Pancreas (tissue), 10 donors: ENCODE results near the gene ZNF677. TPM values are rescaled to one million over a fixed set of nuclear protein-coding genes. Genes with fewer than 3 reads are reported as not detected.
"Not testable (repeated sequence)": the region's sequence is repeated elsewhere in the genome, so short reads cannot be mapped to it uniquely, and the experiment has no call there.

Experiments
- ATAC-seq, 4 donors: fragments of 200-7000 bp; cut with Tn5 transposase; one replicate each; pipeline versions ENCODE4 v1.8.0 to v1.9.1; 2020; ENCODE audit warnings: mild to moderate bottlenecking in 4 of 4, moderate library complexity in 4 of 4
- DNase-seq, 6 donors: peaks; one replicate each; pipeline ENCODE4 v3.0.0-alpha.2; 2020
- FAIRE-seq: peaks from 2 replicates; lab custom pipeline; 2012; peaks lifted over from hg19 to GRCh38; lab: Jason Lieb, UNC
- H3K27ac ChIP-seq, 4 donors: fragments of 200-600 bp; sonication (generic); 1 replicate in 3 of 4; 2 replicates in 1 of 4; pipeline versions ENCODE4 v1.5.0 to v1.8.0; 2020
- H3K27me3 ChIP-seq, 4 donors: fragments of 200-600 bp; one replicate each; pipeline ENCODE4 v1.8.0; 2021
- H3K36me3 ChIP-seq, 3 donors: fragments of 200-600 bp; sonication (generic) in 1 of 3; one replicate each; pipeline versions ENCODE4 v1.5.0 to v1.8.0; 2020 to 2021
- H3K4me1 ChIP-seq, 3 donors: fragments of 200-600 bp; one replicate each; pipeline ENCODE4 v1.8.0; 2021
- H3K4me3 ChIP-seq, 4 donors: fragments of 200-600 bp; sonication (generic) in 2 of 4; one replicate each; pipeline versions ENCODE4 v1.5.0 to v1.8.0; 2020 to 2021
- H3K9me3 ChIP-seq, 4 donors: fragments of 200-600 bp; one replicate each; pipeline ENCODE4 v1.8.0; 2021
- whole genome bisulfite sequencing, 2 donors: extraction: QIAGEN DNeasy Blood & Tissue Kit; methylation state at CpG; one replicate each; pipeline ENCODE4 v1.1.7; 2013; 5-methylcytosine and 5-hydroxymethylcytosine counted together
- intact Hi-C, 3 donors: fragments of 100-400 bp; cut with DNase I; formaldehyde crosslinking; loops; one replicate each; pipeline versions ENCODE4 v1.11.1 to v1.14.2; 2022
- polyA plus RNA-seq, 2 donors: library from polyadenylated mRNA; stranded (reverse); fragments of 200-250 nt; gene quantifications; one replicate each; pipeline ENCODE4 v1.2.3, GENCODE V29; 2013
- total RNA-seq, 6 donors: library from RNA; stranded (reverse); fragmentation: NEBNext Ultra II Directional in 4 of 6; extraction: Animal tissue kit (Norgen Biotek cat#: 25700) in 4 of 6; gene quantifications; one replicate each; pipeline versions ENCODE4 v1.2.1 to v1.2.4, GENCODE V29; 2021 to 2023
- TF ChIP-seq, protein P1 (sequence below), 4 donors: fragments of 200-600 bp; sonication (generic) in 3 of 4; IDR thresholded peaks; one replicate each; pipeline versions ENCODE4 v1.5.0 to v1.8.0; 2021; ENCODE audit warnings: antibody characterized with exemption in 4 of 4
- donor health status: healthy with polysubstance abuse.
- donor health status: DM: no; HTN: no; CAD: no; lungs with moderate emphysema.
- donor health status: DM: no; HTN: no; CAD: no.
- donor health status: control.
- donor health status: control.
- donor health status: Bipolar disorder and iron deficiency.
- donor health status: DM: yes; HTN: yes; CAD: no.
- donor health status: DM: no; HTN: no; CAD: no.
- donor health status: DM: no; HTN: no; CAD: no.
- donor health status: DM: yes; HTN: yes; CAD: no.

Gene ZNF677
- total and polyA plus RNA-seq, 8 donors, result 2.6 to 9.7 (median 5.0) TPM

DNA sequence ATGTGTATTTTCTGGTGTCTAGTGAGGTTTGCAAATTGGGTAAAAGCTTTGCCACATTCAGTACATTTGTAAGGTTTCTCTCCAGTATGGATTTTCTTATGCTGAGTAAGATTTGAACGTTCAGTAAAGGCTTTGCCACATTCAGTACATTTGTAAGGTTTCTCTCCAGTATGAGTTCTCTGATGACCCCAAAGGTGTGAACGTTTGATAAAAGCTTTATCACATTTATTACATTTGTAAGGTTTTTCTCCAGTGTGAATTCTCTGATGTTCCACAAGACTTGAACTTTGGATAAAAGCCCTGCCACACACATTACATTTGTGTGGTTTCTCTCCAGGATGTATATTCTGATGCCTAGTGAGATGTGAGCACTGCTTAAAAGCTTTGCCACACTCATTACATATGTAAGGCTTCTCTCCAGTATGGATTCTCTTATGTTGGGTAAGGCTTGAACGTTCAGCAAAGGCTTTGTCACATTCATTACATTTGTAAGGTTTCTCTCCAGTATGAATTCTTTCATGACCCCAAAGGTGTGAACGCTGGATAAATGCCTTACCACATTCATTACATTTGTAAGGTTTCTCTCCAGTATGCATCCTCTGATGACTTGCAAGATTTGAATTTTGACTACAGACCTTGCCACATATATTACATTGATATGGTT is 17.4 kb downstream of the ZNF677 start:
- no peak overlapping the region for H3K27ac ChIP-seq
- H3K36me3 ChIP-seq, result peaks cover 0 to 26% (median 19%) of the 10 kb centered on the region in 3 donors
- no peaks in the 10 kb centered on the region for H3K27me3 ChIP-seq
- ATAC-seq (no peak), FAIRE-seq (no peak), DNase-seq (no peak)
- TF ChIP-seq, protein P1, sequence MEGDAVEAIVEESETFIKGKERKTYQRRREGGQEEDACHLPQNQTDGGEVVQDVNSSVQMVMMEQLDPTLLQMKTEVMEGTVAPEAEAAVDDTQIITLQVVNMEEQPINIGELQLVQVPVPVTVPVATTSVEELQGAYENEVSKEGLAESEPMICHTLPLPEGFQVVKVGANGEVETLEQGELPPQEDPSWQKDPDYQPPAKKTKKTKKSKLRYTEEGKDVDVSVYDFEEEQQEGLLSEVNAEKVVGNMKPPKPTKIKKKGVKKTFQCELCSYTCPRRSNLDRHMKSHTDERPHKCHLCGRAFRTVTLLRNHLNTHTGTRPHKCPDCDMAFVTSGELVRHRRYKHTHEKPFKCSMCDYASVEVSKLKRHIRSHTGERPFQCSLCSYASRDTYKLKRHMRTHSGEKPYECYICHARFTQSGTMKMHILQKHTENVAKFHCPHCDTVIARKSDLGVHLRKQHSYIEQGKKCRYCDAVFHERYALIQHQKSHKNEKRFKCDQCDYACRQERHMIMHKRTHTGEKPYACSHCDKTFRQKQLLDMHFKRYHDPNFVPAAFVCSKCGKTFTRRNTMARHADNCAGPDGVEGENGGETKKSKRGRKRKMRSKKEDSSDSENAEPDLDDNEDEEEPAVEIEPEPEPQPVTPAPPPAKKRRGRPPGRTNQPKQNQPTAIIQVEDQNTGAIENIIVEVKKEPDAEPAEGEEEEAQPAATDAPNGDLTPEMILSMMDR (IDR thresholded peaks at IDR 0.05), result no peak
- WGBS, 2 donors, result 82 to 95% methylated on average over 4 of the region's 4 CpGs
- H3K4me1 ChIP-seq, result no peaks in the 10 kb centered on the region
- intact Hi-C loops, result no loop called here
- peaks cover 0 to 14% (median 3%) of the 10 kb centered on the region in 4 donors for H3K9me3 ChIP-seq
- H3K4me3 ChIP-seq, result no peak overlapping the region

DNA sequence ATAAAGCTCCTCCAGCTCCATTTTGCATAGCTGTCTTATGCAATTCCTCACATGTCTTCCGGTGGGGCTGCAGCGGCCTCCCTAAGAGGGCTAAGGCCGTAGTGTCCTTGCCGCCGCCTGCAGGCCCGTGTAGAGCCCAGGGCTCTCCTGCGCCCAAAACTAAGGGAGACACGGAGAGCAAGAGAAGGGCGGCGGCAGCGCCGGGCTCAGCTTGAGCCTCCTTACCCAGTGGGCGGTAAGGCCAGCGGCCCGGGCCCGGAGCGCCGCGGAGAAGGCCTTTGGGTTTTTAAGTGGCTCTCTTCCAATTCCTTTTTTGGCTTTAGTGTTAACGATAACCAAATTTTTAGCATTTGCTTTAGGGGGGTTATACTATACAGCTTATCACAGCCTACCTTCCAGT is 30.1 kb downstream of the ZNF677 start:
- H3K4me3 ChIP-seq, result no peak overlapping the region
- intact Hi-C loops, result no loop called here
- ATAC-seq (no peak), FAIRE-seq (no peak), DNase-seq (no peak)
- 93 to 94% methylated on average over 15 to 20 of the region's 20 CpGs for WGBS, 2 donors
- no peaks in the 10 kb centered on the region for H3K27me3 ChIP-seq
- no peaks in the 10 kb centered on the region for H3K4me1 ChIP-seq
- H3K27ac ChIP-seq, result no peak overlapping the region
- H3K9me3 ChIP-seq, result no peaks in the 10 kb centered on the region
- H3K36me3 ChIP-seq, result no peaks in the 10 kb centered on the region
- TF ChIP-seq, protein P1 (IDR thresholded peaks at IDR 0.05), result no peak

DNA sequence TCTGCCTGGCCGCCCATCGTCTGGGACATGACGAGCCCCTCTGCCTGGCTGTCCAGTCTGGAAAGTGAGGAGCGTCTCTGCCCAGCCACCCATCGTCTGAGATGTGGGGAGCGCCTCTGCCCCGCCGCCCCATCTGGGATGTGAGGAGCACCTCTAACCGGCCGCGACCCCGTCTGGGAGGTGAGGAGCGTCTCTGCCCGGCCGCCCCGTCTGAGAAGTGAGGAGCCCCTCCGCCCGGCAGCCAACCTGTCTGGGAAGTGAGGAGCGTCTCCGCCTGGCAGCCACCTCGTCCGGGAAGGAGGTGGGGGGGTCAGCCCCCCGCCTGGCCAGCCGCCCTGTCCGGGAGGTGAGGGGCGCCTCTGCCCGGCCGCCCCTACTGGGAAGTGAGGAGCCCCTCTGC is 32.0 kb downstream of the ZNF677 start:
- H3K36me3 ChIP-seq, H3K9me3 ChIP-seq, H3K27me3 ChIP-seq, H3K4me1 ChIP-seq, H3K27ac ChIP-seq, H3K4me3 ChIP-seq, DNase-seq, ATAC-seq, intact Hi-C loops, FAIRE-seq: not testable (repeated sequence)
- 94 to 99% methylated on average over 16 to 27 of the region's 28 CpGs for WGBS, 2 donors

DNA sequence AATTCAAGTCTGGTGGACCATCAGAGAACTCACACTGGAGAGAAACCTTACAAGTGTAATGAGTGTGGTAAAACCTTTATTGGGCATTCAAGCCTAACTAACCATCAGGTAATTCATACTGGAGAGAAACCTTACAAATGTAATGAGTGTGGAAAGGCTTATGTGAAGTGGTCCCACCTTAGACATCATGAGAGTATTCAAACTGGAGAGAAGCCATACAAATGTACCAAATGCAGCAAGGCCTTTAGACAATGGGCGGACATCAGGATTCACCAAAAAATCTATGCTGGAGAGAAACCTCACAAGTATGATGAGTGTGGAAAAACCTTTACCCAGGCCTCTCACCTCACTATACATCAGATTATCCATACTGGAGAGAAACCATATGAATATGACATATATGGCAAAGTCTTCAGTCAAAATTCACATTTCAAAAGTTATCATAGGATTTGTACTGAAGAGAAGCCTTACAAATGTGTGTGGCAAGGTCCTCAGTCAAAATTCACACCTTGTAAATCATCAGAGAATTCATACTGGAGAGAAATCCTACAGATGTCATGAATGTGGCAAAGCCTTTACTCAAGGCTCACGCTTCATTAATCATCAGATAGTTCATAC is 41.9 kb downstream of the ZNF677 start:
- intact Hi-C loops, result no loop called here
- no peak for FAIRE-seq
- DNase-seq, result no peak
- Histone ChIP-seq H3K4me3 (no peak overlapping the region), H3K27me3 (no peaks in the 10 kb centered on the region), H3K27ac (no peak overlapping the region), H3K4me1 (no peaks in the 10 kb centered on the region), H3K9me3 (peaks cover 3 to 27% (median 15%) of the 10 kb centered on the region in 4 donors), H3K36me3 (peaks cover 3 to 34% (median 19%) of the 10 kb centered on the region in 3 donors)
- no peak for ATAC-seq
- 95 to 98% methylated on average over 2 of the region's 2 CpGs for WGBS, 2 donors
- TF ChIP-seq, protein P1 (IDR thresholded peaks at IDR 0.05), result no peak

DNA sequence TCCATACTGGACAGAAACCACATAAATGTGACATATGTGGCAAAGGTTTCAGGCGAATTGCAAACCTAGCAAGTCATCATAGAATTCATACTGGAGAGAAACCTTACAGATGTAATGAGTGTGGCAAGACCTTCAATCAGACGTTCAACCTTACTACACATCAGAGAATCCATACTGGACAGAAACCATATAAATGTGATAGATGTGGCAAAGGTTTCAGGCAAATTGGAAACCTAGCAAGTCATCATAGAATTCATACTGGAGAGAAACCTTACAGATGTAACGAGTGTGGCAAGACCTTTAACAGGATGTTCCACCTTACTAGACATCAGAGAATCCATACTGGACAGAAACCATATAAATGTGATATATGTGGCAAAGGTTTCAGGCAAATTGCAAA is 43.1 kb downstream of the ZNF677 start:
- ATAC-seq, DNase-seq, intact Hi-C loops, H3K4me3 ChIP-seq, H3K4me1 ChIP-seq, H3K27me3 ChIP-seq, FAIRE-seq, H3K27ac ChIP-seq: not testable (repeated sequence)
- Histone ChIP-seq H3K9me3 (peaks cover 3 to 27% (median 15%) of the 10 kb centered on the region in 4 donors), H3K36me3 (peaks cover 3 to 35% (median 19%) of the 10 kb centered on the region in 3 donors)
- 95 to 97% methylated on average over 3 of the region's 3 CpGs for WGBS, 2 donors
